K562 (cell line): ENCODE data around the gene RARRES2. TPM values are rescaled to one million over a fixed set of nuclear protein-coding genes. Genes with fewer than 3 reads are reported as not detected.

Source experiments
- FOXO4 ChIP-seq: fragments of 450-650 bp; formaldehyde crosslinking; IDR thresholded peaks from 2 replicates; pipeline ENCODE4 v1.4.0; 2020; ENCODE audit warnings: mild to moderate bottlenecking, moderate library complexity
- HDAC2 ChIP-seq: fragments of 450-650 bp; IDR thresholded peaks from 2 replicates; pipeline ENCODE4 v1.6.1; 2016; ENCODE audit warnings: mild to moderate bottlenecking
- PRPF4 ChIP-seq: fragments of 200-400 bp; formaldehyde crosslinking; IDR thresholded peaks from one replicate; pipeline ENCODE4 v1.6.1; 2017; ENCODE audit warnings: low read length, low read depth, mild to moderate bottlenecking; ENCODE audit not compliant: insufficient read depth, poor library complexity, severe bottlenecking
- SP1 ChIP-seq: sonication (generic); formaldehyde crosslinking; IDR thresholded peaks from 2 replicates; pipeline ENCODE4 v1.8.1; 2022; ENCODE audit warnings: mild to moderate bottlenecking, missing genetic modification reagents
- UBTF ChIP-seq, 2 experiments: IDR thresholded peaks; 2 replicates each; pipeline ENCODE4 v1.6.1; 2012; ENCODE audit warnings: improper control_type of control experiment in 2 of 2, low read depth in 2 of 2, low read length in 2 of 2, borderline replicate concordance in 1 of 2
- ZNF609 ChIP-seq: sonication (generic); formaldehyde crosslinking; IDR thresholded peaks from 2 replicates; pipeline ENCODE4 v1.8.1; 2023; ENCODE audit warnings: missing genetic modification reagents, mild to moderate bottlenecking, borderline replicate concordance
- ZNF717 ChIP-seq: fragments of 250-450 bp; sonication (Bioruptor Pico); IDR thresholded peaks from 2 replicates; pipeline ENCODE4 v1.5.0; 2021
- polyA plus RNA-seq, 8 experiments: library from polyadenylated mRNA; depleted of rRNA in 4 of 8; stranded (reverse) in 5 of 8; unstranded in 3 of 8; fragments of >200 nt; fragmentation: Nextera tagmentation in 2 of 8; fragmentation: Illumina TruSeq in 1 of 8; extraction: Ambion mirVana in 2 of 8; extraction: Trizol in 1 of 8; gene quantifications; 2 replicates each; pipeline versions ENCODE4 v1.2.1 to v1.2.3, GENCODE V29; 2011 to 2014; ENCODE audit warnings: inconsistent platforms in 1 of 8, missing spikeins in 1 of 8
- total RNA-seq, 7 experiments: library from RNA; depleted of rRNA in 6 of 7; stranded (reverse); fragments of >200 nt in 6 of 7; fragmentation: Illumina TruSeq in 2 of 7; extraction: Trizol in 2 of 7; gene quantifications; 2 replicates each; pipeline versions ENCODE4 v1.2.1 to v1.2.3, GENCODE V29; 2011 to 2021; ENCODE audit warnings: low replicate concordance in 1 of 7

Gene RARRES2
- total and polyA plus RNA-seq, 9 of the 15 experiments (the other 6 are each of a cell fraction or from before 2014, with no cell fraction given), result 0.11 to 1.7 (median 0.23) TPM; not detected in 6

DNA sequence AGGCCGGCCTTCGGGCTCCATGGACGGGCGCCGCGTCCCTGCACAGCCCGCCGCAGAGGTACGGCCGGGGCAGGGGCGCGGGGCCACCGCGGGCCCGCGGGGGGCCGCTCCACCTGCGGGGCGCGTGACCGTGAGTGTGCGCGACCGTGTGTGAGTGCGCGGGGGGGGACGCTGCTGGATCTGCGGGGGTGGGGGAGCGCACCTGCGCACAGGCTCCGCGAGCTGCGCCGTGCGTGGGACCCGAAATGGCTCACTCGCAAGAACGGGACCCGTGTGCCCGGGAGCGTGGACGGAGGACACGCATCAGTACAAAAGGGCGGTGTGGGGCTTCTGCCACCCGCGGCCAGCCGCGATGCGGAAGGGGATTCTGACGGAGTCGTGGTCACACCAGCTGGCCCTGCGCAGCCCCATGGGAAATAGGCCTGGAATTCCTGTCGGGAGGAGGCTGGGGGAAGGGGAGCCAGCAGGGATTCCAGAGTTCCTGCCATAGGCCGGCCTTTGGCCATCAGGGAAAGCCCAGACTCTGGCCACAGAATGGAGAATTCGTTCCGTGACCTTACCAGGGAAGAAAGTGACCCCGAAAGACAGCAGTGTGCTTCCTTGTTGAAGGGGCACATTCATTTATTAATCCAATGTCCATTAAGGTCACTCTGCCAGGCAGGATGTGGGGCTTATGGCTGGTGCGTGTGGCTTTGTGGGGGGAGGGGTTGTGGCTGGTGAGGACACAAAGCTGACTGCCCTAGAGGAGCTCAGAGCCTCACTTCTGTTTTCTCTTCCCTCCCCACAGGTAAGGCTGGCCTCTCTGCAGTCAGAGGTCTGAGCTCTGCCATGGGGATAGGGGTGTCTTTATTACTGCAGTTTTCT is 27.7 kb upstream of the RARRES2 start (continued):
- TF ChIP-seq UBTF (IDR thresholded peaks at IDR 0.05; ENCODE audit: borderline replicate concordance in 1 of 2, low read depth in 2 of 2, low read length in 2 of 2) (peak in 1 of 2 experiments; percentile 59; a peak in 1 of 4 replicates), ZNF717 (no peak), HDAC2 (0 out of 2 replicates have a peak, but pooled peaks have one; percentile 16), ZNF609 (CRISPR knock-in tag) (no peak), SP1 (CRISPR knock-in tag) (0 out of 2 replicates have a peak, but pooled peaks have one; percentile 44), FOXO4 (CRISPR knock-in tag) (0 out of 2 replicates have a peak, but pooled peaks have one; percentile 73), PRPF4 (no peak)
